Omental fat pad (tissue), 4 donors: ENCODE measurements around the gene SLC35F6. TPM values are rescaled to one million over a fixed set of nuclear protein-coding genes. Genes with fewer than 3 reads are reported as not detected.
"Not testable (repeated sequence)": the region's sequence is repeated elsewhere in the genome, so short reads cannot be mapped to it uniquely, and the experiment has no call there.

ENCODE experiments used
- ATAC-seq: fragments of 150-250 bp; one replicate; pipeline ENCODE4 v1.9.1; 2016; ENCODE audit warnings: mild to moderate bottlenecking, moderate library complexity; ENCODE audit not compliant: low FRiP score
- DNase-seq: peaks from one replicate; pipeline ENCODE4 v3.0.0-alpha.2; 2019; ENCODE audit warnings: low spot score
- total RNA-seq, 4 donors: library from RNA; depleted of rRNA; stranded (reverse); fragments of >200 nt; gene quantifications; one replicate each; pipeline ENCODE4 v1.1.0, GENCODE V29; 2016
- TF ChIP-seq, protein P1 (sequence below), 3 donors: fragments of 450-650 bp; IDR thresholded peaks; one replicate each; pipeline ENCODE4 v1.5.1; 2016 to 2017; ENCODE audit warnings: antibody characterized with exemption in 3 of 3, mild to moderate bottlenecking in 3 of 3, moderate library complexity in 2 of 3

SLC35F6 gene
- total RNA-seq, 4 donors from 2014 or later: 43.0 to 84.9 (median 57.7) TPM

DNA sequence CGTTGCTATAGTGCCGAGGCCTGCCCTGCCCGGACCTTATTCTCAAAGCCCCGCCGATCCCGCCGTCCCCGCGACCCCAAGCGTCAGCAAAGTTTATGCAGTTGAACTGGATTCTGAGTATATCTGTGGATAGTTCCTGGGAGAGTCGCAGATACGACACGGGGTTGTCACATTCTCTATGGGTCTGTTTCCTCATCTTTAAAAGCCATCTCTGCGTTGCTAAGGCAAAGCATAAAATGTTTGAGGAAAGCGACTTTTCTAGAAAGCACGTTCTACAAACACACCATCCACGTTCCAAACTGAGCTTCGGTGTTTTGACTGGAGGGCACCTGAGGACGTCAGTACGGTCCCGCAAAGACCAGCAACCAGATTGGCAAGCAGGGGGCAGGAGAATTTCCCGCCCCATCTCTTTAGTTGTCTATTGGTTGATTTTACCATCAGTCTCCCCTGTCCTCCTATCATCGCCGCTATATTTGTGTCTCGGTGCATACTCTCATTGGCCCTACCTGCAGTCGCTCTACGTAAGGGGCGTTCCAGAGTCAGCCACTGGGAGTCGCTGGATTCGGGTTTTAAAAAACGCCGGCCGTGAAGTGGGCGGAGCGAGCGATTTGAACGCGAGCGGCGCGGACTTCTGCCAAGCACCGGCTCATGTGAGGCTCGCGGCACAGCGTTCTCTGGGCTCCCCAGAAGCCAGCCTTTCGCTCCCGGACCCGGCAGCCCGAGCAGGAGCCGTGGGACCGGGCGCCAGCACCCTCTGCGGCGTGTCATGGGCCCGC lies 21.5 kb downstream of the SLC35F6 start, which contains the start of gene CENPA:
CENPA (plus strand) TSS at position 626 of the 776 bp plus-strand sequence; CDS start at position 767, 141 bp downstream.
- TF ChIP-seq, protein P1, sequence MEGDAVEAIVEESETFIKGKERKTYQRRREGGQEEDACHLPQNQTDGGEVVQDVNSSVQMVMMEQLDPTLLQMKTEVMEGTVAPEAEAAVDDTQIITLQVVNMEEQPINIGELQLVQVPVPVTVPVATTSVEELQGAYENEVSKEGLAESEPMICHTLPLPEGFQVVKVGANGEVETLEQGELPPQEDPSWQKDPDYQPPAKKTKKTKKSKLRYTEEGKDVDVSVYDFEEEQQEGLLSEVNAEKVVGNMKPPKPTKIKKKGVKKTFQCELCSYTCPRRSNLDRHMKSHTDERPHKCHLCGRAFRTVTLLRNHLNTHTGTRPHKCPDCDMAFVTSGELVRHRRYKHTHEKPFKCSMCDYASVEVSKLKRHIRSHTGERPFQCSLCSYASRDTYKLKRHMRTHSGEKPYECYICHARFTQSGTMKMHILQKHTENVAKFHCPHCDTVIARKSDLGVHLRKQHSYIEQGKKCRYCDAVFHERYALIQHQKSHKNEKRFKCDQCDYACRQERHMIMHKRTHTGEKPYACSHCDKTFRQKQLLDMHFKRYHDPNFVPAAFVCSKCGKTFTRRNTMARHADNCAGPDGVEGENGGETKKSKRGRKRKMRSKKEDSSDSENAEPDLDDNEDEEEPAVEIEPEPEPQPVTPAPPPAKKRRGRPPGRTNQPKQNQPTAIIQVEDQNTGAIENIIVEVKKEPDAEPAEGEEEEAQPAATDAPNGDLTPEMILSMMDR (IDR thresholded peaks at IDR 0.05): no peak
- DNase-seq (peak; percentile 96), ATAC-seq (peak; percentile 100)

GRCh38 chr2:26786207-26787028 lies 22.3 kb downstream of the SLC35F6 start:
- DNase-seq (no peak), ATAC-seq (peak; percentile 35)
- TF ChIP-seq, protein P1 (IDR thresholded peaks at IDR 0.05): no peak

GRCh38 chr2:26792720-26793119 lies 28.6 kb downstream of the SLC35F6 start:
- no peak for DNase-seq
- ATAC-seq: no peak
- TF ChIP-seq, protein P1 (IDR thresholded peaks at IDR 0.05): no peak

DNA sequence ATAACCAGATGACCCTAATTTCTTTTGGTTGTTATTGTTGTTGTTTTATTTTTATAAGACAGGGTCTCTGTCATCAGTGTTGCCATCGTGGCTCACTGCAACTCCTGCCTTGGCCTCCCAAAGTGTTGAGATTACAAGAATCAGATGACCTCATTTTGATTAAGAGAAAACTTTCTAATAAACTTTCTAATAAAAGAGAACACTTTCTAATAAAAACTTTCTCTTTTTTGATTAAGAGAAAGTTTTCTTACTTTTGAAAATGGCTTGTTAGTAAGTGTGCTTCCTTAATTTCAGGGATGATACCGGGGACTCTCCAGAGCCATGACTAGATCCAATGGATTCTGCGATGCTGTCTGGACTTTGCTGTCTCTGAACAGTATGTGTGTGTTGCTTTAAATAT lies 29.4 kb downstream of the SLC35F6 start:
- no peak for DNase-seq
- TF ChIP-seq, protein P1 (IDR thresholded peaks at IDR 0.05): no peak
- no peak for ATAC-seq

DNA sequence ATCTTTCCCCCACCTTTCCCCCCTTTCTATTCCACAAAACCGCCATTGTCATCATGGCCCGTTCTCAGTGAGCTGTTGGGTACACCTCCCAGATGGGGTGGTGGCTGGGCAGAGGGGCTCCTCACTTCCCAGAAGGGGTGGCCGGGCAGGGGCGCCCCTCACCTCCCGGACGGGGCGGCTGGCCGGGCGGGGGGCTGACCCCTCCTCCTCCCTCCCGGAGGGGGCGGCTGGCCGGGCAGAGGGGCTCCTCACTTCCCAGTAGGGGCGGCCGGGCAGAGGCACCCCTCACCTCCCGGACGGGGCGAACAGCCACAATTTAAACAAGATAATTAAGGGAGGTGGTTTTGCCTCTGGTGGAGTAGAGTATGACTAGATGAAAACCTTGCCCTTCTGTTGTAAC lies 31.1 kb downstream of the SLC35F6 start:
- not testable (repeated sequence) for DNase-seq

GRCh38 chr2:26801328-26801727 lies 37.2 kb downstream of the SLC35F6 start:
- ATAC-seq: no peak
- DNase-seq: no peak
- TF ChIP-seq, protein P1 (IDR thresholded peaks at IDR 0.05): no peak

More for the DNA sequence above, 31.1 kb downstream of the SLC35F6 start:
- not testable (repeated sequence) for ATAC-seq

DNA sequence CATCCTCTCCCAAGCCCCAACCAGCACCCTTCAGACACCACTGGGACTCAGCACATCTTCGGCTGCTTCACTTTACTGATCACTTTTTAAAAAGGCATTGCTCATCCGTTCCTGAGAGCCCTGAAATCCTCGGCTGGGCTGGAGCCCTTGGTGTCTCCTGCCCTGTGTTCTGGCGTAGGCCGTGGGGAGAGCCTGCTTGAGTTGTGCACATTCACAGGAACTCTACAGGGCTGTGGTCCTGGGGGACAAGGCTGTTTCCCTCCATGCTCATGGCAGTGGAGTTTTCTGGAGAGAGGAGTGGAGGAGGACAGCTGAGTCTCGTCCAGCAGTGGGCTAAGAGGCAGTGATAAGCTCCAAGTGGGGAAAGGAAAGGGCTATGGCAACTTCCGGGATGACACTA lies 37.7 kb downstream of the SLC35F6 start:
- DNase-seq (no peak), ATAC-seq (no peak)
- TF ChIP-seq, protein P1 (IDR thresholded peaks at IDR 0.05): no peak
